Neural cell (in vitro differentiated cells): Measurements from ENCODE around the gene TRMT2A. TPM values are rescaled to one million over a fixed set of nuclear protein-coding genes. Genes with fewer than 3 reads are reported as not detected.

Experiments used
- H2AFZ ChIP-seq: fragments of 200-600, 300-800 bp; sonication (generic), shearing (Covaris generic); 2 replicates; pipeline ENCODE4 v1.6.0; 2014; ENCODE audit warnings: low read depth, mild to moderate bottlenecking, antibody characterized with exemption, low read length, moderate library complexity
- H3F3A ChIP-seq: fragments of 200-600 bp; shearing (Covaris generic); 2 replicates; pipeline ENCODE4 v1.6.1; 2016; ENCODE audit warnings: mild to moderate bottlenecking, moderate library complexity, mixed read lengths, antibody characterized with exemption, low read length; ENCODE audit not compliant: insufficient read depth, poor library complexity, severe bottlenecking
- H3K27ac ChIP-seq: fragments of 200-600, 300-800 bp; sonication (generic), shearing (Covaris generic); 2 replicates; pipeline ENCODE4 v1.5.1; 2014; ENCODE audit warnings: mild to moderate bottlenecking, low read length, moderate library complexity
- H3K27me3 ChIP-seq: fragments of 300-800, 200-600 bp; sonication (generic), shearing (Covaris generic); 2 replicates; pipeline ENCODE4 v1.6.0; 2014; ENCODE audit warnings: mild to moderate bottlenecking, low read depth, low read length, moderate library complexity; ENCODE audit not compliant: insufficient read depth
- H3K36me3 ChIP-seq: fragments of 300-800, 200-600 bp; sonication (generic), shearing (Covaris generic); 2 replicates; pipeline ENCODE4 v1.5.1; 2014; ENCODE audit warnings: mild to moderate bottlenecking, antibody characterized with exemption, low read length, moderate library complexity; ENCODE audit not compliant: insufficient read depth
- H3K4me2 ChIP-seq: fragments of 300-800, 200-600 bp; sonication (generic), shearing (Covaris generic); 2 replicates; pipeline ENCODE4 v1.6.0; 2014; ENCODE audit warnings: mild to moderate bottlenecking, low read length
- H3K4me3 ChIP-seq: fragments of 300-800, 200-600 bp; sonication (generic), shearing (Covaris generic); 2 replicates; pipeline ENCODE4 v1.5.1; 2014; ENCODE audit warnings: mild to moderate bottlenecking, low read length, moderate library complexity
- H3K79me2 ChIP-seq: fragments of 200-600 bp; shearing (Covaris generic); replicated peaks from 2 replicates; pipeline ENCODE4 v1.6.0; 2014; ENCODE audit warnings: mild to moderate bottlenecking, low read length, moderate library complexity; ENCODE audit not compliant: insufficient read depth
- H3K9ac ChIP-seq: fragments of 300-800, 200-600 bp; sonication (generic), shearing (Covaris generic); 2 replicates; pipeline ENCODE4 v1.6.1; 2016; ENCODE audit warnings: mild to moderate bottlenecking, low read length, mixed read lengths
- H3K9me2 ChIP-seq: fragments of 200-600 bp; shearing (Covaris generic); 2 replicates; pipeline ENCODE4 v1.6.1; 2016; ENCODE audit warnings: mild to moderate bottlenecking, low read length, mixed read lengths; ENCODE audit not compliant: insufficient read depth
- H3K9me3 ChIP-seq: fragments of 200-600, 300-800 bp; sonication (generic), shearing (Covaris generic); 2 replicates; pipeline ENCODE4 v1.6.1; 2016; ENCODE audit warnings: mild to moderate bottlenecking, mixed run types, low read length, moderate library complexity, mixed read lengths
- H4K20me1 ChIP-seq: fragments of 200-600 bp; shearing (Covaris generic); 2 replicates; pipeline ENCODE4 v1.6.1; 2016; ENCODE audit warnings: mild to moderate bottlenecking, mixed run types; ENCODE audit not compliant: insufficient read depth
- CTCF ChIP-seq: fragments of 450-650 bp; IDR thresholded peaks from 2 replicates; pipeline ENCODE4 v1.5.1; 2014; ENCODE audit warnings: antibody characterized with exemption, mild to moderate bottlenecking, moderate library complexity; ENCODE audit not compliant: poor library complexity, severe bottlenecking
- EP300 ChIP-seq: fragments of 450-650 bp; conservative IDR thresholded peaks from 2 replicates; pipeline ENCODE4 v1.6.1; 2014; ENCODE audit warnings: antibody characterized with exemption, mild to moderate bottlenecking, moderate library complexity; ENCODE audit not compliant: poor library complexity, severe bottlenecking
- EZH2 ChIP-seq: fragments of 200-600, 300-800 bp; shearing (Covaris generic), sonication (generic); IDR thresholded peaks from 2 replicates; pipeline ENCODE4 v1.6.1; 2014; ENCODE audit warnings: antibody characterized with exemption, low read length, borderline replicate concordance, mild to moderate bottlenecking; ENCODE audit not compliant: insufficient read depth, poor library complexity, severe bottlenecking
- MXI1 ChIP-seq: fragments of 450-650 bp; conservative IDR thresholded peaks from 2 replicates; pipeline ENCODE4 v1.6.1; 2014; ENCODE audit warnings: antibody characterized with exemption, mild to moderate bottlenecking; ENCODE audit not compliant: poor library complexity, severe bottlenecking
- POLR2AphosphoS5 ChIP-seq: IDR thresholded peaks from 2 replicates; pipeline ENCODE4 v1.6.1; 2012
- RAD21 ChIP-seq: fragments of 450-650 bp; conservative IDR thresholded peaks from 2 replicates; pipeline ENCODE4 v1.6.1; 2014; ENCODE audit warnings: antibody characterized with exemption, mild to moderate bottlenecking, moderate library complexity
- REST ChIP-seq: IDR thresholded peaks from 2 replicates; pipeline ENCODE4 v1.6.1; 2012; ENCODE audit warnings: borderline replicate concordance
- SMC3 ChIP-seq: fragments of 450-650 bp; conservative IDR thresholded peaks from 2 replicates; pipeline ENCODE4 v1.6.1; 2014; ENCODE audit warnings: antibody characterized with exemption, mild to moderate bottlenecking, moderate library complexity; ENCODE audit not compliant: poor library complexity
- TAF1 ChIP-seq: IDR thresholded peaks from 2 replicates; pipeline ENCODE4 v1.6.1; 2012; ENCODE audit warnings: low read depth
- polyA plus RNA-seq: library from polyadenylated mRNA; depleted of rRNA; stranded (reverse); fragments of >200 nt; gene quantifications from 2 replicates; pipeline ENCODE4 v1.2.3, GENCODE V29; 2014

Gene TRMT2A
- polyA plus RNA-seq, 1 donor from 2014 or later: 96.7 TPM

- Histone ChIP-seq H3K36me3 (peaks cover 13% of the 10 kb centered on the region), H4K20me1 (peaks cover 6% of the 10 kb centered on the region), H2AFZ (no peak overlapping the region), H3K27me3 (no peaks in the 10 kb centered on the region), H3K9me3 (no peaks in the 10 kb centered on the region), H3K9me2 (no peaks in the 10 kb centered on the region), H3K4me2 (no peak overlapping the region), H3K9ac (no peak overlapping the region), H3K79me2 (peaks cover 5% of the 10 kb centered on the region), H3F3A (no peaks in the 10 kb centered on the region), H3K27ac (no peak overlapping the region), H3K4me3 (no peak overlapping the region)
- TF ChIP-seq SMC3 (no peak), RAD21 (no peak), EP300 (no peak), REST (no peak), CTCF (no peak), EZH2 (no peak), POLR2AphosphoS5 (no peak), TAF1 (no peak), MXI1 (no peak)
Measured at GRCh38 chr22:20106849-20107237, 10.2 kb downstream of the TRMT2A start.

GRCh38 chr22:20106205-20106848, 10.7 kb downstream of the TRMT2A start:
- H3K27me3 ChIP-seq: no peaks in the 10 kb centered on the region
- H3K9me3 ChIP-seq: no peaks in the 10 kb centered on the region
- H3K9me2 ChIP-seq: no peaks in the 10 kb centered on the region
- no peak overlapping the region for H3K4me2 ChIP-seq
- no peak for TF ChIP-seq CTCF
- TF ChIP-seq RAD21: no peak
- no peak for TF ChIP-seq TAF1
- TF ChIP-seq MXI1: no peak
- no peak for TF ChIP-seq EZH2
- TF ChIP-seq SMC3: no peak
- no peak for TF ChIP-seq EP300
- TF ChIP-seq POLR2AphosphoS5: no peak
- TF ChIP-seq REST: no peak
- peaks cover 13% of the 10 kb centered on the region for H3K36me3 ChIP-seq
- peaks cover 5% of the 10 kb centered on the region for H3K79me2 ChIP-seq
- peaks cover 6% of the 10 kb centered on the region for H4K20me1 ChIP-seq
- no peak overlapping the region for H3K9ac ChIP-seq
- H2AFZ ChIP-seq: no peak overlapping the region
- H3F3A ChIP-seq: no peaks in the 10 kb centered on the region
- H3K27ac ChIP-seq: no peak overlapping the region
- H3K4me3 ChIP-seq: no peak overlapping the region
